Amygdala (tissue), 56 donors: ENCODE data around the gene AQP9.
A peak's percentile ranks its signal among the peaks of the same experiment; 100 is the strongest.
"Not testable (repeated sequence)": the region's sequence is repeated elsewhere in the genome, so short reads cannot be mapped to it uniquely, and the experiment has no call there.

Source experiments
- DNase-seq, 56 donors: peaks; one replicate each; lab custom pipeline; 2025; lab: John Stamatoyannopoulos, UW

AQP9 gene

GRCh38 chr15:58175955-58176354, 37.8 kb downstream of the AQP9 start:
- DNase-seq, result no peak

- DNase-seq, result no peak
These were observed 40.5 kb downstream of the AQP9 start for GRCh38 chr15:58178668-58179067.

- no peak for DNase-seq
These were observed 41.0 kb downstream of the AQP9 start for GRCh38 chr15:58179206-58179605.

- DNase-seq, result no peak
These were observed 41.7 kb downstream of the AQP9 start for GRCh38 chr15:58179741-58180381.

GRCh38 chr15:58182460-58183163, 44.4 kb downstream of the AQP9 start:
- DNase-seq, result peak in 25 of 56 donors; percentile 1 to 51 (median 13)

- no peak for DNase-seq
These were observed 47.3 kb downstream of the AQP9 start for GRCh38 chr15:58185439-58185838.

- no peak for DNase-seq
These were observed 51.1 kb downstream of the AQP9 start for GRCh38 chr15:58189148-58189811.

GRCh38 chr15:58190419-58190818, 52.2 kb downstream of the AQP9 start:
- DNase-seq, result no peak

GRCh38 chr15:58193636-58194035, 55.5 kb downstream of the AQP9 start:
- DNase-seq, result not testable (repeated sequence)

GRCh38 chr15:58200739-58201138, 62.6 kb downstream of the AQP9 start:
- no peak for DNase-seq

GRCh38 chr15:58201516-58201915, 63.3 kb downstream of the AQP9 start:
- peak in 1 of 56 donors; percentile 8 for DNase-seq

- peak in 2 of 56 donors; percentile 9 to 24 for DNase-seq
These were observed 65.4 kb downstream of the AQP9 start for GRCh38 chr15:58203537-58203936.

GRCh38 chr15:58206151-58206550, 68.0 kb downstream of the AQP9 start:
- no peak for DNase-seq

- DNase-seq, result not testable (repeated sequence)
These were observed 70.0 kb downstream of the AQP9 start for GRCh38 chr15:58208217-58208616.

- DNase-seq, result not testable (repeated sequence)
These were observed 70.9 kb downstream of the AQP9 start for GRCh38 chr15:58209007-58209481.

- DNase-seq, result not testable (repeated sequence)
These were observed 71.8 kb downstream of the AQP9 start for GRCh38 chr15:58210031-58210430.

- peak in 1 of 56 donors; percentile 17 for DNase-seq
These were observed 74.8 kb downstream of the AQP9 start for GRCh38 chr15:58212909-58213526.

GRCh38 chr15:58213587-58214338, 75.6 kb downstream of the AQP9 start:
- no peak for DNase-seq

GRCh38 chr15:58214591-58215340, 76.6 kb downstream of the AQP9 start:
- DNase-seq, result no peak

GRCh38 chr15:58217460-58217859, 79.3 kb downstream of the AQP9 start:
- no peak for DNase-seq
